ENCODE data around the gene TIGD4.

The TIGD4 gene

DNA sequence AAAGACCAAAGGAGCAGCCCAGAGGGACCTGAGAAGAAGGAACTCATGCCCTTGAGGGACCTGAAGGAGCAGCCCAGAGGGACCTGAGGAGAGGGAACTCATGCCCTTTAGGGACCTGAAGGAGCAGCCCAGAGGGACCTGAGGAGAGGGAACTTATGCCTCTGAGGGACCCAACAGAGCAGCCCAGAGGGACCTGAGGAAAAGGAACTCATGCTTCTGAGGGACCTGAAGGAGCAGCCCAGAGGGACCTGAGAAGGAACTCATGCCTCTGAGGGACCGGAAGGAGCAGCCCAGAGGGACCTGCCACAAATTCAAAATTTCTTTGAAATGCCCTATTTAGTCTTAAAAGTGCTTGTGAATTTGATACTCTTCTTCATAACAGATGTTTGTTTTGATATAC, 51.2 kb downstream of the TIGD4 start:
- Histone ChIP-seq H3K27me3 (ENCODE audit: insufficient read depth, low read length) (no peaks in the 10 kb centered on the region), H3K9me3 (ENCODE audit: low read length) (no peaks in the 10 kb centered on the region), H3K4me2 (ENCODE audit: low read length) (no peak overlapping the region), H3F3A (ENCODE audit: insufficient read depth, low read length) (no peaks in the 10 kb centered on the region), H3K4me3 (ENCODE audit: low read depth, low read length, poor library complexity, severe bottlenecking) (no peak overlapping the region), H3K9me2 (ENCODE audit: low read depth, low read length) (no peaks in the 10 kb centered on the region), H2AFZ (ENCODE audit: low read length) (no peak overlapping the region), H3K4me1 (ENCODE audit: insufficient read depth, low read length, severe bottlenecking) (peaks cover 8% of the 10 kb centered on the region), H3K27ac (ENCODE audit: low read depth, low read length, poor library complexity, severe bottlenecking) (no peak overlapping the region), H3K36me3 (ENCODE audit: insufficient read depth, low read length) (no peaks in the 10 kb centered on the region; the same call in 1 of the 2 replicates), H3K9ac (ENCODE audit: low read length) (no peak overlapping the region), H3K79me2 (ENCODE audit: insufficient read depth, low read length) (no peaks in the 10 kb centered on the region), H4K20me1 (ENCODE audit: insufficient read depth, low read length) (no peaks in the 10 kb centered on the region)
- no peak for TF ChIP-seq EZH2 (IDR thresholded peaks at IDR 0.05; ENCODE audit: borderline replicate concordance, low read length)
- TF ChIP-seq, protein P1, sequence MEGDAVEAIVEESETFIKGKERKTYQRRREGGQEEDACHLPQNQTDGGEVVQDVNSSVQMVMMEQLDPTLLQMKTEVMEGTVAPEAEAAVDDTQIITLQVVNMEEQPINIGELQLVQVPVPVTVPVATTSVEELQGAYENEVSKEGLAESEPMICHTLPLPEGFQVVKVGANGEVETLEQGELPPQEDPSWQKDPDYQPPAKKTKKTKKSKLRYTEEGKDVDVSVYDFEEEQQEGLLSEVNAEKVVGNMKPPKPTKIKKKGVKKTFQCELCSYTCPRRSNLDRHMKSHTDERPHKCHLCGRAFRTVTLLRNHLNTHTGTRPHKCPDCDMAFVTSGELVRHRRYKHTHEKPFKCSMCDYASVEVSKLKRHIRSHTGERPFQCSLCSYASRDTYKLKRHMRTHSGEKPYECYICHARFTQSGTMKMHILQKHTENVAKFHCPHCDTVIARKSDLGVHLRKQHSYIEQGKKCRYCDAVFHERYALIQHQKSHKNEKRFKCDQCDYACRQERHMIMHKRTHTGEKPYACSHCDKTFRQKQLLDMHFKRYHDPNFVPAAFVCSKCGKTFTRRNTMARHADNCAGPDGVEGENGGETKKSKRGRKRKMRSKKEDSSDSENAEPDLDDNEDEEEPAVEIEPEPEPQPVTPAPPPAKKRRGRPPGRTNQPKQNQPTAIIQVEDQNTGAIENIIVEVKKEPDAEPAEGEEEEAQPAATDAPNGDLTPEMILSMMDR (IDR thresholded peaks at IDR 0.05; ENCODE audit: low read length) = no peak

DNA sequence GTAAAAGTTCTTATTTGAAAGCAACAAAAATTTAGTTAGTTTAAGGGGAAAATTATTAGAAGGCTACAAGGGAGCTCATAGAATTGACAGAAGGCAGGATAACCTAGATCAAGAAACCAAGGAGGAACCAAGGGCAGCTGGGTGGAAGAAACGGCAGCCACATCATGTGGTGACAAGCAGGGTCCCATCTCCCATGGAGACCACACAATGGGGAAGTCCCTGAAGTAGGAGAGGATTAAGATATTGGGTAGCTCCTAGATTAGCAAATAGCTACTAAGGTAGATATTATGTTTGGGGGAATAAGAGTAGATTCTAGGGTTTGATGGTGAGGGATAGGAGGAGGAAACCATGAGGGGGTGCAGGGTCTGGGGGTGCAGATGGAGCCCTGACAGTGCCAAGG, 51.7 kb downstream of the TIGD4 start:
- no peaks in the 10 kb centered on the region for H3K27me3 ChIP-seq (ENCODE audit: insufficient read depth, low read length)
- no peak overlapping the region for H3K4me2 ChIP-seq (ENCODE audit: low read length)
- H3K9ac ChIP-seq (ENCODE audit: low read length) = no peak overlapping the region
- H3K4me3 ChIP-seq (ENCODE audit: low read depth, low read length, poor library complexity, severe bottlenecking) = no peak overlapping the region
- no peaks in the 10 kb centered on the region for H3K9me3 ChIP-seq (ENCODE audit: low read length)
- H2AFZ ChIP-seq (ENCODE audit: low read length) = no peak overlapping the region
- H3K36me3 ChIP-seq (ENCODE audit: insufficient read depth, low read length) = no peaks in the 10 kb centered on the region; the same call in 1 of the 2 replicates
- no peaks in the 10 kb centered on the region for H3F3A ChIP-seq (ENCODE audit: insufficient read depth, low read length)
- peaks cover 8% of the 10 kb centered on the region for H3K4me1 ChIP-seq (ENCODE audit: insufficient read depth, low read length, severe bottlenecking)
- no peaks in the 10 kb centered on the region for H3K79me2 ChIP-seq (ENCODE audit: insufficient read depth, low read length)
- no peaks in the 10 kb centered on the region for H4K20me1 ChIP-seq (ENCODE audit: insufficient read depth, low read length)
- H3K27ac ChIP-seq (ENCODE audit: low read depth, low read length, poor library complexity, severe bottlenecking) = no peak overlapping the region
- TF ChIP-seq EZH2 (IDR thresholded peaks at IDR 0.05; ENCODE audit: borderline replicate concordance, low read length) = no peak
- TF ChIP-seq, protein P1 (IDR thresholded peaks at IDR 0.05; ENCODE audit: low read length) = no peak
- no peaks in the 10 kb centered on the region for H3K9me2 ChIP-seq (ENCODE audit: low read depth, low read length)

DNA sequence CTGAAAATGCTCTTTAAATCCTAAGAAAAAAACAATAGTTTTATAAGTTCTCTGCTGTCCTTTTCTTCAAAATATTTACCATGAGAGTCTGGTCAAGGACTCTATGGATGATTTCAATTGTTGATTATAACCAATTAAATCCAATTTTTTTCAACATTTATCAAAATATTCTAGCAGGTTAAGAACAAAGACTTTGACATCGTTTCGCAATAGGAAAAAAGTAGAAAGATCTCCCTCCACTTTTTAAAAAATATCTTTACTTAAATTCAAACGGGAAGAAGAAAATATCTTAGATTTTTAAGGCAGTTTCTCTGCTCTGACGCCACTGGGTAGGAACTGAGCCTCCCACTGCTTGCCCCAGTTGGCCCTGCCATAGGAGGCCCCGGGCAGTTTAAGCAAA, 55.0 kb downstream of the TIGD4 start:
- Histone ChIP-seq H3K4me2 (ENCODE audit: low read length) (no peak overlapping the region), H3K4me1 (ENCODE audit: insufficient read depth, low read length, severe bottlenecking) (peaks cover 8% of the 10 kb centered on the region), H2AFZ (ENCODE audit: low read length) (no peak overlapping the region), H3K4me3 (ENCODE audit: low read depth, low read length, poor library complexity, severe bottlenecking) (no peak overlapping the region), H3F3A (ENCODE audit: insufficient read depth, low read length) (no peaks in the 10 kb centered on the region), H3K27me3 (ENCODE audit: insufficient read depth, low read length) (no peaks in the 10 kb centered on the region), H3K79me2 (ENCODE audit: insufficient read depth, low read length) (no peaks in the 10 kb centered on the region), H3K9ac (ENCODE audit: low read length) (no peak overlapping the region), H3K27ac (ENCODE audit: low read depth, low read length, poor library complexity, severe bottlenecking) (no peak overlapping the region), H3K36me3 (ENCODE audit: insufficient read depth, low read length) (no peaks in the 10 kb centered on the region; the same call in 1 of the 2 replicates), H3K9me2 (ENCODE audit: low read depth, low read length) (no peaks in the 10 kb centered on the region), H4K20me1 (ENCODE audit: insufficient read depth, low read length) (no peaks in the 10 kb centered on the region), H3K9me3 (ENCODE audit: low read length) (no peaks in the 10 kb centered on the region)
- TF ChIP-seq EZH2 (IDR thresholded peaks at IDR 0.05; ENCODE audit: borderline replicate concordance, low read length) = no peak
- TF ChIP-seq, protein P1 (IDR thresholded peaks at IDR 0.05; ENCODE audit: low read length) = no peak
